GM12864 (cell line): ENCODE measurements around the gene GARIN3.

ENCODE experiments used
- DNase-seq: peaks from one replicate; pipeline ENCODE4 v3.0.0-alpha.2; 2011; ENCODE audit warnings: low read depth
- H3K4me3 ChIP-seq: 2 replicates; pipeline ENCODE4 v1.5.1; 2011; ENCODE audit warnings: mild to moderate bottlenecking, low read depth, low read length, control low read depth
- CTCF ChIP-seq: IDR thresholded peaks from 2 replicates; pipeline ENCODE4 v1.5.1; 2011; ENCODE audit warnings: low read depth, mild to moderate bottlenecking, moderate library complexity, low read length, control low read depth, inconsistent platforms; ENCODE audit errors: missing control alignments

The GARIN3 gene

GRCh38 chr5:157143127-157143971 is 22.7 kb downstream of the GARIN3 start:
- no peak for TF ChIP-seq CTCF
- H3K4me3 ChIP-seq = peak overlapping the region; percentile 96
- DNase-seq = no peak

GRCh38 chr5:157142317-157143126 is 23.5 kb downstream of the GARIN3 start, which contains the start of gene MED7:
Gene MED7, minus strand, starts transcription at chr5:157142865. Its CDS starts 3,434 bp downstream, at chr5:157139431.
- H3K4me3 ChIP-seq = peak within 1 kb of the TSS; percentile 96
- peak; percentile 100 for DNase-seq
- no peak for TF ChIP-seq CTCF

- H3K4me3 ChIP-seq = no peak overlapping the region
Measured at GRCh38 chr5:157137691-157138090, 28.4 kb downstream of the GARIN3 start.

GRCh38 chr5:157132281-157132612 is 33.8 kb downstream of the GARIN3 start:
- no peak for TF ChIP-seq CTCF
- no peak for DNase-seq
- no peak overlapping the region for H3K4me3 ChIP-seq

More at GRCh38 chr5:157137691-157138090, 28.4 kb downstream of the GARIN3 start:
- DNase-seq = no peak
- TF ChIP-seq CTCF = no peak

GRCh38 chr5:157130925-157131324 is 35.1 kb downstream of the GARIN3 start:
- TF ChIP-seq CTCF = no peak
- no peak for DNase-seq
- H3K4me3 ChIP-seq = no peak overlapping the region

GRCh38 chr5:157121709-157122108 is 44.4 kb downstream of the GARIN3 start:
- TF ChIP-seq CTCF = no peak
- no peak for DNase-seq

GRCh38 chr5:157120102-157120501 is 46.0 kb downstream of the GARIN3 start:
- no peak for DNase-seq
- no peak overlapping the region for H3K4me3 ChIP-seq
- no peak for TF ChIP-seq CTCF

More at GRCh38 chr5:157121709-157122108, 44.4 kb downstream of the GARIN3 start:
- H3K4me3 ChIP-seq = no peak overlapping the region
